B cell (primary cell): Measurements from ENCODE around the gene IGSF9B. TPM values are rescaled to one million over a fixed set of nuclear protein-coding genes. Genes with fewer than 3 reads are reported as not detected.

Experiments
- ATAC-seq: fragments of 200-7000 bp; cut with Tn5 transposase; one replicate; pipeline ENCODE4 v1.10.0; 2021; ENCODE audit warnings: low read depth, mild to moderate bottlenecking, moderate number of reproducible peaks, moderate library complexity
- CTCF ChIA-PET: fragments of 350-600 bp; sonication (Branson Sonifier 250); formaldehyde crosslinking; loops from one replicate; lab custom pipeline; 2021; ENCODE audit warnings: antibody characterized with exemption, inconsistent platforms; lab: Charles Lee
- POLR2A ChIA-PET: fragments of 350-600 bp; sonication (Branson Sonifier 250); formaldehyde crosslinking; loops from one replicate; lab custom pipeline; 2021; ENCODE audit warnings: antibody characterized with exemption; lab: Charles Lee
- DNase-seq: peaks from one replicate; pipeline ENCODE4 v3.0.0; 2013
- H2AFZ ChIP-seq: 2 replicates; pipeline ENCODE4 v1.6.1; 2012; ENCODE audit warnings: mild to moderate bottlenecking, low read depth, low read length; ENCODE audit not compliant: insufficient read depth, poor library complexity, severe bottlenecking
- H3K27ac ChIP-seq, 2 donors: 1 replicate in 1 of 2; 2 replicates in 1 of 2; pipeline ENCODE4 v1.5.1; 2012 to 2013; ENCODE audit warnings: low read length in 2 of 2, mild to moderate bottlenecking in 2 of 2, moderate library complexity in 1 of 2
- H3K27me3 ChIP-seq, 4 experiments: fragments of 200-600 bp in 1 of 4; sonication (generic) in 1 of 4; replicated peaks in 1 of 4; 1 replicate in 2 of 4; 2 replicates in 2 of 4; pipeline versions ENCODE4 v1.6.1 to v1.7.0; 2013 to 2016; ENCODE audit warnings: low read length in 3 of 4, mild to moderate bottlenecking in 2 of 4, mixed read lengths in 1 of 4, moderate library complexity in 1 of 4; ENCODE audit not compliant: insufficient read depth in 4 of 4, control insufficient read depth in 3 of 4; ENCODE audit errors: control extremely low read depth in 1 of 4
- H3K36me3 ChIP-seq, 2 experiments: replicated peaks in 1 of 2; 1 replicate in 1 of 2; 2 replicates in 1 of 2; pipeline versions ENCODE4 v1.6.1 to v1.7.1; 2013; ENCODE audit warnings: low read length in 1 of 2; ENCODE audit not compliant: insufficient read depth in 2 of 2, control insufficient read depth in 1 of 2; ENCODE audit errors: control extremely low read depth in 1 of 2, extremely low read depth in 1 of 2
- H3K4me1 ChIP-seq, 2 donors: fragments of 200-600 bp in 1 of 2; sonication (generic) in 1 of 2; 1 replicate in 1 of 2; 2 replicates in 1 of 2; pipeline versions ENCODE4 v1.5.1 to v1.6.1; 2013 to 2017; ENCODE audit warnings: low read length in 2 of 2; ENCODE audit not compliant: control insufficient read depth in 2 of 2, insufficient read depth in 2 of 2
- H3K4me2 ChIP-seq: replicated peaks from 2 replicates; pipeline ENCODE3; 2012; ENCODE audit warnings: mild to moderate bottlenecking, low read depth, low read length; ENCODE audit not compliant: poor library complexity, severe bottlenecking
- H3K4me3 ChIP-seq, 5 experiments: fragments of 200-600 bp in 1 of 5; sonication (generic) in 1 of 5; 1 replicate in 3 of 5; 2 replicates in 2 of 5; pipeline versions ENCODE4 v1.5.1 to v1.7.0; 2011 to 2016; ENCODE audit warnings: low read length in 4 of 5, mild to moderate bottlenecking in 4 of 5, low read depth in 2 of 5, control low read depth in 1 of 5, moderate library complexity in 1 of 5; ENCODE audit not compliant: insufficient read depth in 1 of 5; ENCODE audit errors: control extremely low read depth in 1 of 5, extremely low read depth in 1 of 5
- H3K79me2 ChIP-seq: fragments of 200-600 bp; sonication (generic); one replicate; pipeline ENCODE4 v1.6.0; 2016; ENCODE audit warnings: low read length; ENCODE audit not compliant: control insufficient read depth, insufficient read depth
- H3K9ac ChIP-seq: fragments of 200-600 bp; sonication (generic); 2 replicates; pipeline ENCODE4 v1.6.1; 2017; ENCODE audit warnings: mild to moderate bottlenecking, low read length, moderate library complexity
- H3K9me3 ChIP-seq, 3 donors: one replicate each; pipeline versions ENCODE4 v1.6.1 to v1.7.1; 2013; ENCODE audit warnings: low read length in 2 of 3; ENCODE audit not compliant: control insufficient read depth in 2 of 3, insufficient read depth in 1 of 3; ENCODE audit errors: control extremely low read depth in 1 of 3
- H4K20me1 ChIP-seq: 2 replicates; pipeline ENCODE4 v1.6.0; 2012; ENCODE audit warnings: mild to moderate bottlenecking, low read length; ENCODE audit not compliant: insufficient read depth, control insufficient read depth, poor library complexity, severe bottlenecking
- H3K27ac Mint-ChIP-seq: one replicate; pipeline ENCODE4 v1.8.0; 2021; ENCODE audit warnings: mixed read lengths
- H3K27me3 Mint-ChIP-seq: one replicate; pipeline ENCODE4 v1.8.0; 2021; ENCODE audit warnings: mixed read lengths
- H3K4me1 Mint-ChIP-seq: one replicate; pipeline ENCODE4 v1.8.0; 2021; ENCODE audit warnings: mixed read lengths
- H3K4me3 Mint-ChIP-seq: one replicate; pipeline ENCODE4 v1.8.0; 2021; ENCODE audit warnings: mixed read lengths
- H3K9me3 Mint-ChIP-seq: one replicate; pipeline ENCODE4 v1.8.0; 2022; ENCODE audit warnings: mixed read lengths; ENCODE audit not compliant: insufficient read depth
- EZH2 ChIP-seq: IDR thresholded peaks from 2 replicates; pipeline ENCODE4 v1.6.1; 2012; ENCODE audit warnings: borderline replicate concordance, low read depth, mild to moderate bottlenecking, moderate library complexity, low read length; ENCODE audit not compliant: insufficient read depth, poor library complexity, severe bottlenecking
- WGBS: methylation state at CpG from one replicate; pipeline ENCODE4 v1.1.5; 2013; ENCODE audit warnings: missing lambda C conversion rate; ENCODE audit not compliant: insufficient coverage; 5-methylcytosine and 5-hydroxymethylcytosine counted together
- intact Hi-C: fragments of 100-400 bp; cut with micrococcal nuclease; formaldehyde crosslinking; loops from one replicate; pipeline ENCODE4 v1.10.0; 2022
- polyA plus RNA-seq: library from polyadenylated mRNA; depleted of rRNA; stranded (reverse); fragments of >200 nt; gene quantifications from 2 replicates; pipeline ENCODE4 v1.2.3, GENCODE V29; 2012
- total RNA-seq, 2 donors: library from RNA; stranded (reverse); fragments of 120-200 nt in 1 of 2; gene quantifications; 1 replicate in 1 of 2; 2 replicates in 1 of 2; pipeline versions ENCODE4 v1.2.3 to v1.2.4, GENCODE V29; 2013 to 2022
- TF ChIP-seq, protein P1 (sequence below): fragments of 200-600 bp; IDR thresholded peaks from one replicate; pipeline ENCODE4 v1.8.0; 2022; ENCODE audit warnings: antibody characterized with exemption, mild to moderate bottlenecking

The IGSF9B gene
- total and polyA plus RNA-seq, 2 donors (not counting 1 experiment from before 2014, with no cell fraction given) = 0.15 to 0.37 TPM

- H3K27me3 Mint-ChIP-seq = peaks cover 38% of the 10 kb centered on the region
- H3K9me3 ChIP-seq = peaks cover 0 to 10% (median 0%) of the 10 kb centered on the region in 3 donors
- POLR2A ChIA-PET = no interaction called here
- no peaks in the 10 kb centered on the region for H3K4me1 ChIP-seq
- no peaks in the 10 kb centered on the region for H4K20me1 ChIP-seq
- H3K9me3 Mint-ChIP-seq = no peaks in the 10 kb centered on the region
- TF ChIP-seq, protein P1, sequence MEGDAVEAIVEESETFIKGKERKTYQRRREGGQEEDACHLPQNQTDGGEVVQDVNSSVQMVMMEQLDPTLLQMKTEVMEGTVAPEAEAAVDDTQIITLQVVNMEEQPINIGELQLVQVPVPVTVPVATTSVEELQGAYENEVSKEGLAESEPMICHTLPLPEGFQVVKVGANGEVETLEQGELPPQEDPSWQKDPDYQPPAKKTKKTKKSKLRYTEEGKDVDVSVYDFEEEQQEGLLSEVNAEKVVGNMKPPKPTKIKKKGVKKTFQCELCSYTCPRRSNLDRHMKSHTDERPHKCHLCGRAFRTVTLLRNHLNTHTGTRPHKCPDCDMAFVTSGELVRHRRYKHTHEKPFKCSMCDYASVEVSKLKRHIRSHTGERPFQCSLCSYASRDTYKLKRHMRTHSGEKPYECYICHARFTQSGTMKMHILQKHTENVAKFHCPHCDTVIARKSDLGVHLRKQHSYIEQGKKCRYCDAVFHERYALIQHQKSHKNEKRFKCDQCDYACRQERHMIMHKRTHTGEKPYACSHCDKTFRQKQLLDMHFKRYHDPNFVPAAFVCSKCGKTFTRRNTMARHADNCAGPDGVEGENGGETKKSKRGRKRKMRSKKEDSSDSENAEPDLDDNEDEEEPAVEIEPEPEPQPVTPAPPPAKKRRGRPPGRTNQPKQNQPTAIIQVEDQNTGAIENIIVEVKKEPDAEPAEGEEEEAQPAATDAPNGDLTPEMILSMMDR = no peak
- TF ChIP-seq EZH2 = no peak
- H3K36me3 ChIP-seq = no peaks in the 10 kb centered on the region
- H3K27ac ChIP-seq = no peak overlapping the region
- no peaks in the 10 kb centered on the region for H3K4me1 Mint-ChIP-seq
- no peak for ATAC-seq
- CTCF ChIA-PET = no interaction called here
- DNase-seq = no peak
- peaks cover 0 to 8% (median 0%) of the 10 kb centered on the region in 4 experiments for H3K27me3 ChIP-seq
- intact Hi-C loops = no loop called here
- H3K4me3 Mint-ChIP-seq = no peak overlapping the region
- no peak overlapping the region for H3K27ac Mint-ChIP-seq
- 91% methylated on average over 7 of the region's 7 CpGs for WGBS
- no peak overlapping the region for H3K4me2 ChIP-seq
- no peak overlapping the region for H3K4me3 ChIP-seq
- no peak overlapping the region for H2AFZ ChIP-seq
- H3K79me2 ChIP-seq = no peaks in the 10 kb centered on the region
- no peak overlapping the region for H3K9ac ChIP-seq
Measured at GRCh38 chr11:133966172-133966651, 9.4 kb upstream of the IGSF9B start.

GRCh38 chr11:133965031-133965601 is 8.3 kb upstream of the IGSF9B start:
- ChIA-PET CTCF (no interaction called here), POLR2A (no interaction called here)
- H3K27ac Mint-ChIP-seq = no peak overlapping the region
- peaks cover 0 to 8% (median 0%) of the 10 kb centered on the region in 4 experiments for H3K27me3 ChIP-seq
- H3K36me3 ChIP-seq = no peaks in the 10 kb centered on the region
- H3K4me2 ChIP-seq = no peak overlapping the region
- peaks cover 35% of the 10 kb centered on the region for H3K27me3 Mint-ChIP-seq
- DNase-seq (no peak), ATAC-seq (no peak)
- no peaks in the 10 kb centered on the region for H3K4me1 Mint-ChIP-seq
- no peak overlapping the region for H3K27ac ChIP-seq
- no peak overlapping the region for H3K9ac ChIP-seq
- H3K79me2 ChIP-seq = no peaks in the 10 kb centered on the region
- peaks cover 0 to 12% (median 0%) of the 10 kb centered on the region in 3 donors for H3K9me3 ChIP-seq
- H2AFZ ChIP-seq = no peak overlapping the region
- no peak for TF ChIP-seq EZH2
- TF ChIP-seq, protein P1 = no peak
- H3K4me3 Mint-ChIP-seq = no peak overlapping the region
- 85% methylated on average over 10 of the region's 10 CpGs for whole genome bisulfite sequencing
- no peaks in the 10 kb centered on the region for H3K4me1 ChIP-seq
- H4K20me1 ChIP-seq = no peaks in the 10 kb centered on the region
- H3K9me3 Mint-ChIP-seq = no peaks in the 10 kb centered on the region
- H3K4me3 ChIP-seq = no peak overlapping the region
- intact Hi-C loops = no loop called here
